M059J (cell line): ENCODE results near the gene C21orf91. TPM values are rescaled to one million over a fixed set of nuclear protein-coding genes. Genes with fewer than 3 reads are reported as not detected.

ENCODE experiments used
- DNase-seq: peaks from one replicate; pipeline ENCODE4 v3.0.0-alpha.2; 2012; ENCODE audit warnings: low read depth
- total RNA-seq: library from RNA; depleted of rRNA; stranded (reverse); fragments of >200 nt; shearing (Covaris generic); gene quantifications from 2 replicates; pipeline ENCODE4 v1.2.3, GENCODE V29; 2014; rRNA removed

The C21orf91 gene
- total RNA-seq = 10.9 and 18.4 TPM in 2 replicates

DNA sequence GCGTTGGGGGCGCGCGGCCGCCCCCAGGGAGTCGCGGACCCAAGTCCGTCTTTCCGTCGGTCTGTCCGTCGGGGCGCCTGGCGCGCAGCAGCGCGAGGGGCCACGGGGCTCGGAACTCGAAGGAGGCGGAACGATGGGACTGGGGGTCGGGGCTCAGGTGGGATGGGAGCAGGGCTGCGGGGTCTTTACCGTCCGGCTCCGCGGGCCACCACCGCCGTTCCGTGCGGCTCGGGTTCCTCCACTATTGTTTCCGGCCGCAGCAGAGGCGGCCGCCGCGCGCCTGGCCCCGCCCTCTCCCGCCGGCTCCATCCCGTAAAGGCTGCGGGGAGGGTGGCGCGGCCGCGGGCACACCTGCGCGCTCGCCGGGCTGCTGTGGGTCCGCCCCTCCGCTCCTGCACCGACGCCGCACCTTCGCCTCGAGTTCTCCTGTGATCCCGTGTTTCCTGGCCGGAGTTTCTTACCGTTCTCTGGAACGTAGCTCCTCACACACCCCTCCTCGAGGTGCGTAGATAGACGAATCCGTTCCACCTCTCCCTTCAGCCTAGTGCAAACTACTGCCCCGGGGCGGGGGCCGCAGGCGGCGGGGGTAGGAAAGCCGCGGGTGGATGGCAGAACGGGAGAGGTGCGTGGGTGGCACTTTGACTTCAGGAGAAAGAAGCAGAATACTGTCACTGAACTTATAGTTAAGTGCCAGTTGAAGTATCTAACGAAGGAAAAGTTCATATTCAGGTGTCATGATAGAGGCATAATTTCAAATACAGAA lies at the start of gene C21orf91:
Gene C21orf91, minus strand, starts transcription at position 243 of the 763 bp plus-strand sequence. CDS start 1,038 bp downstream, outside the sequence.
- peak; percentile 79 for DNase-seq

DNA sequence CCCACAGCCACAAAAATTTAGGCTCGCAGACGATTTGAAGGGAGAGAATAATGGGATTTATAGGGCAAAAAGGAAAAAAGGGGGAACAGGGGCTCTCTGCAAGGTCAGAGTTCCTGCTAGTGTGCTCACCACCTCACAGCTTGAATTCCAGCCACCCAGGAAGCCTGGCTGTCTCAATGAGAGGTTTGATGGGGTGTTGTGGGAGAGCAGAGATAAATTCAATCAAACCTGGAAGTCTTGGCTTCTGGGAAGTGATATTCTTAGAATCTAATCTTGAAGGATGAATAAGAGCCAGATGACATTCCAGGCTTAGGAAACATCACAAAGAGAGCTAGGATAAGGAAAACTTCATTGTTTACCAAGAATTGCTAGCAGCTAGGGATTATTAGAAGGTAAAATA lies 47.4 kb upstream of the C21orf91 start:
- DNase-seq = no peak

DNA sequence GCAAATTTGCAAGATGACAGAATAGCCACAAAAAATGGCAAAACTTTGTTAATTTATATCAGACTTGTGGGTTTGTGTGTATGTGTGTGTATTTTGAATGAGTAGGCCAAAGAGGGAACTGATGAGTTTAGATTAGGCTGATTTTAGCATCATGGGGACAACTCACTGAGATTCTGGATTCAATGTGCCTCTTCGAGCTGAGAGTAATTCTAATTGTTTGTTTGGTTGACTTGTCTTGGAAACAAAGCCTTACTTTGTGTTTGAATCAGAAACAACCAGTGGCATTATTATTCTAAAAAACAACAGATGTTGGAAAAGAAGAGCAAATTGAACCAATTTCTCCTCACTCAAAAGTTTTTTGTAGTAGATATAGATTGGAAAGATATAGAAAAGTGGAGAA lies 40.5 kb upstream of the C21orf91 start:
- DNase-seq = no peak

- DNase-seq = no peak
These were observed 39.6 kb upstream of the C21orf91 start for GRCh38 chr21:17858747-17859146.

GRCh38 chr21:17854745-17855144 lies 35.6 kb upstream of the C21orf91 start:
- peak; percentile 17 for DNase-seq

- DNase-seq = no peak
These were observed 34.5 kb upstream of the C21orf91 start for GRCh38 chr21:17853393-17854275.

DNA sequence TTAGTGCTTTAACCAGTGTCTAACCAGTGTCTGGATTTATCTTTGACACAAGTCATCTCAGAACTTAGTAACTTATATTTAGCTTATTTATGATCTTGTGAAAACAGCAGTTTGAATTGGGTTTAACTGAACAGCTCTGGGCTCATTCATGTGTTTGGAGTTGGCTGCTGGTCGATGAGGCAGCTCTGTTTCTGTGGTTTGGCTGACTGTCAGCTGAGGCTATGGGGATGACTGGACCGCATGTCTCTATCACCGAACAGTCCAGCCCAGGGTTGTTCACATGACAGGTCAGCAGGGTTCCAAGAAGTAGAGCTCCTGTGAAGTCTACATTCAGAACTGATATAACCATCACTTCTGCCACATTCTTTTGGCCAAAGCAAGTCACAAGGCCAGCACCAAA lies 29.1 kb upstream of the C21orf91 start:
- peak; percentile 97 for DNase-seq

- no peak for DNase-seq
These were observed 21.9 kb upstream of the C21orf91 start for GRCh38 chr21:17841103-17841502.

DNA sequence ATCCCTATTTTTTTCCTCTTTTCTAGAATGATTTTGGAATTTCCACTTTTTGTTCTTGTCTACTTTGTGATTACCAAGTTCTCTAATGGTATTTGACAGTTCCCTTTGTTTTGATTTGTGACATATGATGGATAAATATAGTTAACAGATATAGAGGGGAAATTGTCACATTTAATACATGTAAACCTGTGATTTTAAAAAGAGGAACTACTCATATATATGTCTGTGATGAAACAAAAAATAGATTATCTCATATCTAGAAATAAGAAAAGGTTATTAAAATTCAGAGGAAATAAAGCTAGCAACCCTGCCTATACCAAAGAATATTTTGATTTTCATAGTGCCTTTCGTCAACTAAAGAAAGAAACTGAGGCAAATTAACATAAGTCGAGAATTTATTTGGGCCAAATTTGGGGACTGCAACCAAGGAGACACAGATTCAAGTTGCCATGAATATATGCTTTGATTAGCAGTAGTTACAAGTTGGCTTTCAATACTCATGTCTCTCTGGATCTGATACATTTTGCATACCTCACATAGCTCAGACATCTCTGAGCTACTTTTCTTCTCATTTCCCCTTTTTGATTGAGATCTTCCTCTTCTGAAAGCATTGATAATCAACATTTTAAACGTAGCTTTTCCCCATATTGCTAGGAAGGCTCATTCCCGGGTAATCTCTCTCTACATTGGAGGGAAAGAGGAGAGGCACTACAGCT lies 15.6 kb upstream of the C21orf91 start:
- DNase-seq = no peak

GRCh38 chr21:17829472-17829871 lies 10.3 kb upstream of the C21orf91 start:
- DNase-seq = peak; percentile 48

DNA sequence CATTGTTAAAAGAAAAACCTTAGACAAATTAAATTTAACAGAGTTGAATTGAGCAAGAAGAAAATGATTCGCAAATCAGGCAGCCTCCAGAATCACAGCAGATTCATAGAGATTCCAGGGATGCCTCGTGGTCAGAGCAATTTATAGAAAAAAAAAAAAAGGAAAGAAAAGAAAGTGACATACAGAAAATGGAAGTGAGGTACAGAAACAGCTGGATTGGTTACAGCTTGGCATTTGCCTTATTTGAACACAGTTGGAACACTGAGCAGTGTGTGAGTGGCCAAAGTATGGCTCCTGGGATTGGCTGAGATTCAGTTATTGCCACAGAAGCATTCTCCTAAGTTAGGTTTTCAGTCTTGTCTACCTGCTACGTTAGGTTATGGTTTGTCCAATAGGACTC lies 9.1 kb upstream of the C21orf91 start:
- DNase-seq = peak; percentile 25

- DNase-seq = no peak
These were observed 4.7 kb upstream of the C21orf91 start for GRCh38 chr21:17823846-17824245.

DNA sequence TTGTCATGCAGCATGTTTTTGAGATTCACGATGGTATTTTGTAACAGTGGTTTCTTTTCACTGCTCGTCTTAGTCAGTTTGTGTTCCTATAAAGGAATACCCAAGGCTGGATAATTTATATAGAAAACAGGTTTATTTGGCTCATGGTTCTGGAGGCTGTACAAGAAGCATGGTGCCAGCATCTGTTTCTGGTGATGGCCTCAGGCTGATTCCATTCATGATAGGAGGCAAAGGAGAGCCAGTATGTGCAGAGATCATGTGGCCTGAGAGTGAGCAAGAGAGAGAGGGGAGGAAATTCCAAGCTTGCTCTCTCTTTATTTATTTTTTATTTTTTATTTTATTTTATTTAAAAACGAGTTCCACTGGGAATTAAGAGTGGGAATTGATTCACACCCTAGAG lies 2.0 kb upstream of the C21orf91 start:
- no peak for DNase-seq

- no peak for DNase-seq
These were observed 697 bp upstream of the C21orf91 start for GRCh38 chr21:17819877-17820229.

DNA sequence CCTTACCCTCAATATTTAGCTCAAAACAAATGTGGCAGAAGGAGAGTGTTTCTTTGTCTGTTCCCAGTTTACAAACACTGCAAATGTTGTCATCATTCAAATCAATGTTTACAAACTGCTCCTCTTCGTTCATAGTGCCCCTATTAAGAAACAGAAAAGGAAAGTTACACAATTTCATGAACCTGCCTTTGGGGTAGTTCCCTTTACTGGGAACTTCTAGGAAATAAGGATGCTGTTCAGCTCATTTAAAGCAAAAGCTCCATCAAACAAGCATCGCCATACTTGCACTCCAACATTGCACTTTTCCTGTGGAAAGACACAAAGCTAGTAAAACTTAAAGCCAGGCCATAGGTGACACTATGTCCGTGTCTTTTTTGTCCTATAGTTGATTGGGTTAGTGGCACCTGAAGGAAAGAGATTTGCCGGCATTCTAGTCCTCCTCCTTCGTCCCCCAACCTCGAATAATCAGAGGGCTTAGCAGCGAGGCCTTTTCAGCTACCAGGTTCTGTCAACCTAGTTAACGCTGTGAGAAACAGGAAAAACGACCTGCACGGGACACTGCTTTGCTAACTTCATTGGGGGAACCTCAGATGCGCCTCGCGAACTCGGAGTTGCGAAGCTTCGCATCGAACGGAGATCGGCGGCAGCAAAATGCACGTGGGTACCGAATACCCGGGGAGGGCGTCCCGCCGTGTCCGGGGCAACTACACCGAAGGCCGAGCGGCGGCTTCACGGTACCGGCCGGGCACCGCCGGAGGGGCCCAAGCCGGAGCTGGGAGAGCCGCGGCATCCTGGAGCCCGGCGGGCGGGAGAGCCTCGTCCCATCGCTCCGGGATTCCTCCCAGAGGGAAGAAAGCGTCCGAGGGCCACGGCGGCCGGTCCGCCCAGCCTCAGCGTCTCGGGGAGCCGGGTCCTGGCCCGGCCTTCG lies 706 bp downstream of the C21orf91 start:
- DNase-seq = peak; percentile 34

DNA sequence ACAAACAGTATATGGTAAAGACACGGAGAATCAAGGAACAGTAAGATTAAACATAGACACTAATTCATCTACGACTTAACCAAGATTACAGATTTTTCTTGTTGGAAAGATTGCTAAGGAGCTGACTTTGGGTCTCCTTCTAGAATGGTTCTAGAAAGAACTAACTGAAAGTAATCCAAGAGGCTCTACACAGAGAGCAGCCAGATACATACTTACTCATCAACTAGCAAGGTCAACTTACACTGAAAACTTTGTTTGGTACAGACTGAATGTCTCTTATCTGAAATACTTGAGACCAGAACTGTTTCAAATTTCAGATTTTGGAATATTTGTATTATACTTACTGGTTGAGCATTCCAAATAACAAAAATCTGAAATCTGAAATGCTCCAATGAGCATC lies 5.8 kb downstream of the C21orf91 start:
- DNase-seq = no peak

GRCh38 chr21:17805966-17806365 lies 13.2 kb downstream of the C21orf91 start:
- no peak for DNase-seq

- no peak for DNase-seq
These were observed 15.6 kb downstream of the C21orf91 start for GRCh38 chr21:17803536-17803935.

GRCh38 chr21:17802572-17802971 lies 16.6 kb downstream of the C21orf91 start:
- DNase-seq = peak; percentile 35

- DNase-seq = no peak
These were observed 19.6 kb downstream of the C21orf91 start for GRCh38 chr21:17799414-17800164.
